Measurements from ENCODE around the gene AQP2. TPM values are rescaled to one million over a fixed set of nuclear protein-coding genes. Genes with fewer than 3 reads are reported as not detected.

The AQP2 gene
- total RNA-seq, 4 donors from 2014 or later: not detected

DNA sequence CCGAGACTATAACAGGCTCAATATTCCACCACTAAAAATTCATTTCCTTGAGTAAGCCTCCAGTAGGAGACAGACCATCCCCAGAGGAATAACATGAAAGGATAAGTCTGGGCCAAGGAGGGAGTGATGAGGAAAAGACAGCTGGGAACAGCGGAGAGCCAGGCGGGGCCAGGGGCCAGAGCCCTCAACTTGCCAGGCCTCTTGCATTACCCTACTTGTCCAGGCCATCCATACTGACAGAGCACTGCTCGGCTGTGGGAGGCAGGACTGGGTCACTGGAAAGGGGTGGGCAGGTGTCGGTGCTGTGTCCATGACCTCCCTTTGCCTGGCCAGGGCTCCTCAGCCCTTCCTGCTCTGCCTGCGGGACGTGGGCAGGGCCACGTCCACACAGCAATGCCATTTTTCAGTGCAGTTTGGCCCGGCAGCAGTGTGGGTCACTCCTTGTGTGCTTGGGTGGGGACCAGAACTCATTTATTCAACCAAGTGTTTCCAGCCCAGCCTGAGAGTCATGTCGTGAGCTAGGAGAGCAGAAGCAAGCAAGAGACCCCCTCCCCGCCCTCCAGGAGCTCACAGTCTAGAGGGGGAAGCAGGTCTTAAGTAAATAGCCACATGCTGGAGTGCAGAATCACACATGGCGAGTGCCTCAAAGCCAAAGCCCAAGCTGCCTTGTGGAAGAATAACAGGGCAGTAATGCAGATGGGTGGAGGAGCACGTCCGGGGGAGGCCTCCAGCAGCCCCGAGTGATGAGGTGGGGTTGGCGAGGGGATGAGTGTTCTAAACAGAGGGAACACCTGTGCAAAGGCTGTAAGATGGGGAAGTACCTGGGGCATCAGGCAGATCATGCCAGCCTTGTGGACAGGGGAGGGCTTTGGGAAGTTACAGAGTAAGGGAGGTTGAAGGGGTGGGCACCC lies 37.9 kb upstream of the AQP2 start:
- intact Hi-C loops (cut with DNase I): no loop called here
- Histone ChIP-seq H3K27me3 (peaks cover 0 to 6% (median 0%) of the 10 kb centered on the region in 4 donors), H3K4me3 (no peak overlapping the region), H3K36me3 (no peaks in the 10 kb centered on the region), H3K27ac (no peak overlapping the region), H3K4me1 (peaks cover 5 to 32% (median 5%) of the 10 kb centered on the region in 3 donors), H3K9me3 (no peaks in the 10 kb centered on the region)
- DNase-seq: no peak
- WGBS, 2 donors: 75 to 85% methylated on average over 9 to 13 of the region's 16 CpGs
- TF ChIP-seq CTCF (IDR thresholded peaks at IDR 0.05) (no peak), POLR2A (IDR thresholded peaks at IDR 0.05) (no peak)

- no peak overlapping the region for H3K4me3 ChIP-seq
- no peaks in the 10 kb centered on the region for H3K36me3 ChIP-seq
- WGBS, 2 donors: 75 to 77% methylated on average over 8 of the region's 8 CpGs
- H3K27ac ChIP-seq: peak overlapping the region in 3 of 4 donors; percentile 70 to 80 (median 76)
- peaks cover 0 to 48% (median 11%) of the 10 kb centered on the region in 3 donors for H3K4me1 ChIP-seq
- TF ChIP-seq CTCF (IDR thresholded peaks at IDR 0.05) (no peak), POLR2A (IDR thresholded peaks at IDR 0.05) (no peak)
- no peaks in the 10 kb centered on the region for H3K9me3 ChIP-seq
- no peak for DNase-seq
- intact Hi-C loops (cut with DNase I): no loop called here
- H3K27me3 ChIP-seq: peaks cover 0 to 9% (median 0%) of the 10 kb centered on the region in 4 donors
Measured at GRCh38 chr12:49916129-49916919, 34.2 kb upstream of the AQP2 start.

GRCh38 chr12:49917166-49917787 lies 33.3 kb upstream of the AQP2 start:
- 37 to 56% methylated on average over 12 of the region's 12 CpGs for WGBS, 2 donors
- no peak for DNase-seq
- intact Hi-C loops (cut with DNase I): no loop called here
- TF ChIP-seq CTCF (IDR thresholded peaks at IDR 0.05) (no peak), POLR2A (IDR thresholded peaks at IDR 0.05) (no peak)
- H3K27me3 ChIP-seq: peaks cover 0 to 9% (median 0%) of the 10 kb centered on the region in 4 donors
- no peak overlapping the region for H3K4me3 ChIP-seq
- peak overlapping the region in 3 of 4 donors; percentile 70 to 80 (median 76) for H3K27ac ChIP-seq
- no peaks in the 10 kb centered on the region for H3K9me3 ChIP-seq
- H3K36me3 ChIP-seq: no peaks in the 10 kb centered on the region
- H3K4me1 ChIP-seq: peaks cover 6 to 58% (median 11%) of the 10 kb centered on the region in 3 donors

DNA sequence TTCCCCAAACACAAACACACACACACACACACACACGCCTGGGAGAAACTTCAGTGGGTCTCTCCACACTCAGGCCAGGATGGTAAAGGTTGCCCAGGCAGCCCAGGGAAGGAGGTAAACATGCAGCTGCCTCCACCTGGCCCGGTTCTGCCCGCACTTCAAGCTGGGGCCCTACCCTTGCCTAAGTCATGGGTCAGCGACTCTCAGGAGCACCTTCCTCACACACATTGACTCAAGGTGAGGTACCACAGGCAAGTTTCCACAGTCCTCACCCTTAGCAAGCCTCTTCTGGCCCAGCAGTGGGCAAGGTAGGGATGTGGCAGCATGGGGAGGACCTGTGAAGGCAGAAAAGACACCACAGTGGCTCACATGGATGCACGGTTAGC lies 32.8 kb upstream of the AQP2 start:
- peaks cover 8 to 63% (median 11%) of the 10 kb centered on the region in 3 donors for H3K4me1 ChIP-seq
- no peaks in the 10 kb centered on the region for H3K9me3 ChIP-seq
- peak overlapping the region in 3 of 4 donors; percentile 70 to 80 (median 76) for H3K27ac ChIP-seq
- intact Hi-C loops (cut with DNase I): no loop called here
- no peak for DNase-seq
- WGBS, 2 donors: 63 to 66% methylated on average over 3 to 4 of the region's 5 CpGs
- TF ChIP-seq CTCF (IDR thresholded peaks at IDR 0.05): no peak
- TF ChIP-seq POLR2A (IDR thresholded peaks at IDR 0.05): no peak
- no peaks in the 10 kb centered on the region for H3K36me3 ChIP-seq
- H3K4me3 ChIP-seq: no peak overlapping the region
- H3K27me3 ChIP-seq: peaks cover 0 to 9% (median 0%) of the 10 kb centered on the region in 4 donors
